ENCODE results near the gene CYTH1.

Gene CYTH1

GRCh38 chr17:78717431-78717980, 64.6 kb downstream of the CYTH1 start:
- no peak overlapping the region for H3K4me3 ChIP-seq (ENCODE audit: low read depth, low read length, poor library complexity, severe bottlenecking)
- no peak for TF ChIP-seq EZH2 (IDR thresholded peaks at IDR 0.05; ENCODE audit: borderline replicate concordance, low read length)
- TF ChIP-seq CTCF (IDR thresholded peaks at IDR 0.05; ENCODE audit: low read length), result no peak
- H3F3A ChIP-seq (ENCODE audit: insufficient read depth, low read length), result no peaks in the 10 kb centered on the region
- 0 out of 2 replicates have a peak overlapping the region, but pooled peaks have one; percentile 23 for H3K4me2 ChIP-seq (ENCODE audit: low read length)
- no peak overlapping the region for H3K9ac ChIP-seq (ENCODE audit: low read length)
- no peaks in the 10 kb centered on the region for H3K9me2 ChIP-seq (ENCODE audit: low read depth, low read length)
- no peak overlapping the region for H3K27ac ChIP-seq (ENCODE audit: low read depth, low read length, poor library complexity, severe bottlenecking)
- H2AFZ ChIP-seq (ENCODE audit: low read length), result no peak overlapping the region
- no peaks in the 10 kb centered on the region for H3K79me2 ChIP-seq (ENCODE audit: insufficient read depth, low read length)
- H4K20me1 ChIP-seq (ENCODE audit: insufficient read depth, low read length), result no peaks in the 10 kb centered on the region
- no peaks in the 10 kb centered on the region for H3K9me3 ChIP-seq (ENCODE audit: low read length)
- H3K36me3 ChIP-seq (ENCODE audit: insufficient read depth, low read length), result no peaks in the 10 kb centered on the region
- peaks cover 22% of the 10 kb centered on the region for H3K4me1 ChIP-seq (ENCODE audit: insufficient read depth, low read length, severe bottlenecking)
- H3K27me3 ChIP-seq (ENCODE audit: insufficient read depth, low read length), result 0 out of 2 replicates have a peak, but pooled peaks cover 11% of the 10 kb centered on the region

- H3K9ac ChIP-seq (ENCODE audit: low read length), result no peak overlapping the region
- H3K79me2 ChIP-seq (ENCODE audit: insufficient read depth, low read length), result no peaks in the 10 kb centered on the region
- H3K9me2 ChIP-seq (ENCODE audit: low read depth, low read length), result no peaks in the 10 kb centered on the region
- no peaks in the 10 kb centered on the region for H3F3A ChIP-seq (ENCODE audit: insufficient read depth, low read length)
- H3K4me2 ChIP-seq (ENCODE audit: low read length), result peak overlapping the region; percentile 23; the same call in 1 of the 2 replicates
- H3K27ac ChIP-seq (ENCODE audit: low read depth, low read length, poor library complexity, severe bottlenecking), result no peak overlapping the region
- 0 out of 2 replicates have a peak, but pooled peaks cover 11% of the 10 kb centered on the region for H3K27me3 ChIP-seq (ENCODE audit: insufficient read depth, low read length)
- no peaks in the 10 kb centered on the region for H3K36me3 ChIP-seq (ENCODE audit: insufficient read depth, low read length)
- H3K9me3 ChIP-seq (ENCODE audit: low read length), result no peaks in the 10 kb centered on the region
- no peak overlapping the region for H2AFZ ChIP-seq (ENCODE audit: low read length)
- no peaks in the 10 kb centered on the region for H4K20me1 ChIP-seq (ENCODE audit: insufficient read depth, low read length)
- peaks cover 18% of the 10 kb centered on the region for H3K4me1 ChIP-seq (ENCODE audit: insufficient read depth, low read length, severe bottlenecking)
- TF ChIP-seq EZH2 (IDR thresholded peaks at IDR 0.05; ENCODE audit: borderline replicate concordance, low read length) (no peak), CTCF (IDR thresholded peaks at IDR 0.05; ENCODE audit: low read length) (no peak)
- peak overlapping the region; percentile 17 for H3K4me3 ChIP-seq (ENCODE audit: low read depth, low read length, poor library complexity, severe bottlenecking)
Measured at GRCh38 chr17:78716814-78717393, 65.2 kb downstream of the CYTH1 start.

- H3K27me3 ChIP-seq (ENCODE audit: insufficient read depth, low read length), result 0 out of 2 replicates have a peak, but pooled peaks cover 11% of the 10 kb centered on the region
- no peak overlapping the region for H3K9ac ChIP-seq (ENCODE audit: low read length)
- H3K79me2 ChIP-seq (ENCODE audit: insufficient read depth, low read length), result no peaks in the 10 kb centered on the region
- no peak for TF ChIP-seq EZH2 (IDR thresholded peaks at IDR 0.05; ENCODE audit: borderline replicate concordance, low read length)
- TF ChIP-seq CTCF (IDR thresholded peaks at IDR 0.05; ENCODE audit: low read length), result no peak
- H4K20me1 ChIP-seq (ENCODE audit: insufficient read depth, low read length), result no peaks in the 10 kb centered on the region
- H3K9me3 ChIP-seq (ENCODE audit: low read length), result no peaks in the 10 kb centered on the region
- no peak overlapping the region for H3K4me2 ChIP-seq (ENCODE audit: low read length)
- H3K36me3 ChIP-seq (ENCODE audit: insufficient read depth, low read length), result no peaks in the 10 kb centered on the region
- H2AFZ ChIP-seq (ENCODE audit: low read length), result no peak overlapping the region
- no peaks in the 10 kb centered on the region for H3K9me2 ChIP-seq (ENCODE audit: low read depth, low read length)
- no peaks in the 10 kb centered on the region for H3F3A ChIP-seq (ENCODE audit: insufficient read depth, low read length)
- H3K27ac ChIP-seq (ENCODE audit: low read depth, low read length, poor library complexity, severe bottlenecking), result no peak overlapping the region
- peaks cover 18% of the 10 kb centered on the region for H3K4me1 ChIP-seq (ENCODE audit: insufficient read depth, low read length, severe bottlenecking)
- H3K4me3 ChIP-seq (ENCODE audit: low read depth, low read length, poor library complexity, severe bottlenecking), result no peak overlapping the region
Measured at GRCh38 chr17:78716292-78716691, 65.8 kb downstream of the CYTH1 start.
